Neutrophil (primary cell): ENCODE results near the gene MICAL3.

Experiments
- H3K27ac ChIP-seq: fragments of 200-600 bp; sonication (generic); 2 replicates; pipeline ENCODE4 v1.5.1; 2016; ENCODE audit warnings: mild to moderate bottlenecking, moderate library complexity
- H3K27me3 ChIP-seq: fragments of 200-600 bp; sonication (generic); 2 replicates; pipeline ENCODE4 v1.6.0; 2016; ENCODE audit warnings: mild to moderate bottlenecking
- H3K36me3 ChIP-seq: fragments of 200-600 bp; sonication (generic); 2 replicates; pipeline ENCODE4 v1.5.1; 2017
- H3K4me1 ChIP-seq, 2 experiments: fragments of 200-600 bp in 1 of 2; sonication (generic) in 1 of 2; 1 replicate in 1 of 2; 2 replicates in 1 of 2; pipeline versions ENCODE4 v1.5.1 to v1.6.1; 2013 to 2016; ENCODE audit warnings: low read depth in 1 of 2, low read length in 1 of 2, mild to moderate bottlenecking in 1 of 2, moderate library complexity in 1 of 2; ENCODE audit not compliant: control insufficient read depth in 1 of 2, insufficient read depth in 1 of 2
- H3K4me3 ChIP-seq, 2 experiments: fragments of 200-600 bp in 1 of 2; sonication (generic) in 1 of 2; 1 replicate in 1 of 2; 2 replicates in 1 of 2; pipeline ENCODE4 v1.5.1; 2013 to 2016; ENCODE audit warnings: low read depth in 1 of 2, low read length in 1 of 2, mild to moderate bottlenecking in 1 of 2, moderate library complexity in 1 of 2
- H3K9me3 ChIP-seq: fragments of 200-600 bp; sonication (generic); 2 replicates; pipeline ENCODE4 v1.5.1; 2016
- TF ChIP-seq, protein P1 (sequence below): fragments of 200-600 bp; sonication (generic); IDR thresholded peaks from 2 replicates; pipeline ENCODE4 v1.5.1; 2016; ENCODE audit warnings: antibody characterized with exemption

Gene MICAL3

DNA sequence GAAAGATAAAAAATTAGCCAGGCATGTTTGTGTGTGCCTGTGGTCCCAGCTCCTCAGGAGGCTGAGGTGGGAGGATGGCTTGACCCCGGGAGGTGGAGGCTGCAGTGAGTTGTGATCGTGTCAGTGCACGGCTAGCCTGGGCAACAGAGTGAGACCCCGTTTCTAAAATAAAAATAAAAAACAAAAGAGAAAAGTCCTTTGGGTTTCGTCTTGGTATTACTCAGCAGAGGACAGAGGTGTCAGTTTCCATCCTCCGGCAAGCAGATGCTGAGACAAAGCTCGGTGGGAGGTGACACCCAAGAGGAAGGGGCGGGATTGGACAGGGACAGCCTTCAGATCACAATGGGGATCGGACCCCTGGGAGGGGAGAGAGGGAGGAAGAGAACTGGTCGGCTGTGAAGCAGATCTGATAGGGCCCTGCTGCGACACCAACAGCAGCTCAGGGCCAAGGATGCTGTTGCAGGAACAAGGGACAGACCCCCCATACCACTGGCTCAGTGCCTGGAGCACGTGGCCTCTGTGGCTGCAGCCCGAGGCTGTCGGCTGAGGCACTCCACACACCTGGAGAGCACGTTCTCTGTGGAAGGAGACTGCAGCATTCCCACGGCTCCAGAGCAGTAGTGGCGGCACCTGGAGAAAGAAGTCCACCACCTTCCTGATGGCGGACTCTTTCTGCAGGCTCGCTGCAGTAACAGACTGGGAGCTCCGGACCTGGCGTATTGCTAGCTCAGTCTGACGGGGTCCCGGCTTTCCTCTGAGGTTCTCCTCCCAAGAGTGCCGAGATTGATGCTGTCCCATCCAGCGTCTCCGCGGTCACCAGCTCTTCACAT lies 244.9 kb downstream of the MICAL3 start:
- peaks cover 74 to 77% of the 10 kb centered on the region in 2 experiments for H3K4me1 ChIP-seq
- peaks cover 12% of the 10 kb centered on the region for H3K36me3 ChIP-seq
- no peaks in the 10 kb centered on the region for H3K9me3 ChIP-seq
- H3K27ac ChIP-seq = peak overlapping the region; percentile 100
- peak overlapping the region; percentile 9 to 75 for H3K4me3 ChIP-seq
- TF ChIP-seq, protein P1, sequence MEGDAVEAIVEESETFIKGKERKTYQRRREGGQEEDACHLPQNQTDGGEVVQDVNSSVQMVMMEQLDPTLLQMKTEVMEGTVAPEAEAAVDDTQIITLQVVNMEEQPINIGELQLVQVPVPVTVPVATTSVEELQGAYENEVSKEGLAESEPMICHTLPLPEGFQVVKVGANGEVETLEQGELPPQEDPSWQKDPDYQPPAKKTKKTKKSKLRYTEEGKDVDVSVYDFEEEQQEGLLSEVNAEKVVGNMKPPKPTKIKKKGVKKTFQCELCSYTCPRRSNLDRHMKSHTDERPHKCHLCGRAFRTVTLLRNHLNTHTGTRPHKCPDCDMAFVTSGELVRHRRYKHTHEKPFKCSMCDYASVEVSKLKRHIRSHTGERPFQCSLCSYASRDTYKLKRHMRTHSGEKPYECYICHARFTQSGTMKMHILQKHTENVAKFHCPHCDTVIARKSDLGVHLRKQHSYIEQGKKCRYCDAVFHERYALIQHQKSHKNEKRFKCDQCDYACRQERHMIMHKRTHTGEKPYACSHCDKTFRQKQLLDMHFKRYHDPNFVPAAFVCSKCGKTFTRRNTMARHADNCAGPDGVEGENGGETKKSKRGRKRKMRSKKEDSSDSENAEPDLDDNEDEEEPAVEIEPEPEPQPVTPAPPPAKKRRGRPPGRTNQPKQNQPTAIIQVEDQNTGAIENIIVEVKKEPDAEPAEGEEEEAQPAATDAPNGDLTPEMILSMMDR = no peak
- no peaks in the 10 kb centered on the region for H3K27me3 ChIP-seq

DNA sequence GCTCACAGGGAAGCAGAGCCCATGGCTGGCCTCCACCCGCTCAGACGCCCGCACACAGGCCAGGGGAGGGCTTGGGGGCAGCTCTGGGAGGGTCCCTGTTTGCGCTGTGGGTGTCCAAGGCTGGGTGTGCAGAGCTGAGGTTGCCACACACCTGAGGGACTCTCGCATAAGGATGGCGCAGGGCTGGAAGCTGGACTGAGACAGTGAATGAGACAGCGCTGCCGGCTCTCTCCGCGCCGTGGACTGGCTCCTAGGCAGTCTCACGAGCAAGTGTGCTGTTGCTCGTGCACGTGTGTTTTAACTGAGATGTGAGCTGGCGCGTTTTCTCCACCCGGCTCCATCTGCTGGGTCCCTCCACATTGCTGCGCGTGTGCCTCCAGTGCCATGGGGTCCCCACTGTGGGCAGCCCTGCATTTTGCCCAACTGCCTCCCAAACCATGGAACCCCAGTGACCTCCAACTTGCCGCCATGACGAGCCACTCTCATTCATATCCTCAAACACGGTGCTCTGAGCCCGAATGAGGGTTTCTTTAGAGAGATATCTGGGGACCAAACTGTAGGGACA lies 245.9 kb downstream of the MICAL3 start:
- Histone ChIP-seq H3K27ac (peak overlapping the region; percentile 100), H3K4me1 (peaks cover 75 to 78% of the 10 kb centered on the region in 2 experiments), H3K36me3 (peaks cover 11% of the 10 kb centered on the region), H3K27me3 (no peaks in the 10 kb centered on the region), H3K9me3 (no peaks in the 10 kb centered on the region), H3K4me3 (peak overlapping the region; percentile 75 to 76)
- TF ChIP-seq, protein P1 = no peak

DNA sequence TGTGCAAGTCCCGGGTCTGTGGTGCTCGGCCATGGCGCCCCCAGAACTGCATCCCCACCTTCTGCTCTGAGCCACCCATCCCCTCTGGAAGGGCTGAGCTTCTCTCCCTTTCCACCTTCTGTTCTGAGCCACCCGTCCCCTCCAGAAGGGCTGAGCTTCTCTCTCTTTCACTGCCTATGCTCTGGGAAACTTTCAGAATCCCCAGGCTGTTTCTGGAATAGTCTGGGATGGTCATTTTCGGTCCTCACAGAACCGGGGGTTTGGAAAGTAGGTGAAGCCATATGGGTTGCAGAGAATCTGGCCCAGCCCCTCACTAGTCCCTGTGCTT lies 246.7 kb downstream of the MICAL3 start:
- H3K27me3 ChIP-seq = no peaks in the 10 kb centered on the region
- TF ChIP-seq, protein P1 = no peak
- H3K4me3 ChIP-seq = peak overlapping the region; percentile 75 to 76
- peaks cover 79 to 83% of the 10 kb centered on the region in 2 experiments for H3K4me1 ChIP-seq
- H3K9me3 ChIP-seq = no peaks in the 10 kb centered on the region
- H3K27ac ChIP-seq = peak overlapping the region; percentile 100
- peaks cover 7% of the 10 kb centered on the region for H3K36me3 ChIP-seq

DNA sequence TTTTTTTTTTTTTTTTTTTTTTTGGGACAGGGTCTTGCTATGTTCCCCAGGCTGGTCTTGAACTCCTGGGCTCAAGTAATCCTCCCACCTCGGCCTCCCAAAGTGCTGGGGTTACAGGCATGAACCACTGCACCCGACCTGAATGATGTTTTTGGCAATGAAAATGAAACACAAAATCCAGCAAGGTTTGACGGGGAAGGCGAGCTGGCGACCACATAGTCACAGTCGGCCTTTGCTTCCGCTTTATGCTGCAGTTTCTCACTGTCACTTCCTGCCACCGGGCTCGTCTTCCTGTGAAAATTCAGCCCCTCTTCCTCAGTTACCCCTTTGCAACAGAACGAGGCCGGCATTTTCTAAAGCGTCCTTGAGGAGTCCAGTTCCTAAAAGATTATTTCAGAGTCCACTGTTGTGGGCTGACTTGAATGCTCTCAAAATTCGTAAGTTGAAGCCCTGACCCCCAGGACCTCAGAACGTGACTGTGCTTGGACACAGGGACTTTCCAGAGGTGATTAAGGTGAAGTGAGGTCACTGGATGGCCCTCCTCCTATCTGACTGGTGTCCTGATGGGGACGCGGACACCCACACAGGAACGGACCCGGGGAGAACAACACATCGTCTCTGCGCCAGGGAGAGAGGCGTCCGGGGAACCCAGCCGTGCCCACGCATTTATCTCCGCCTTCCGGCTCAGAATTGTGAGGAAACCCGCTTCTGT lies 247.2 kb downstream of the MICAL3 start:
- H3K27me3 ChIP-seq = no peaks in the 10 kb centered on the region
- H3K9me3 ChIP-seq = no peaks in the 10 kb centered on the region
- peak overlapping the region; percentile 100 for H3K27ac ChIP-seq
- peak overlapping the region; percentile 75 to 76 for H3K4me3 ChIP-seq
- TF ChIP-seq, protein P1 = peak; percentile 19
- H3K4me1 ChIP-seq = peaks cover 79 to 83% of the 10 kb centered on the region in 2 experiments
- peaks cover 12% of the 10 kb centered on the region for H3K36me3 ChIP-seq

DNA sequence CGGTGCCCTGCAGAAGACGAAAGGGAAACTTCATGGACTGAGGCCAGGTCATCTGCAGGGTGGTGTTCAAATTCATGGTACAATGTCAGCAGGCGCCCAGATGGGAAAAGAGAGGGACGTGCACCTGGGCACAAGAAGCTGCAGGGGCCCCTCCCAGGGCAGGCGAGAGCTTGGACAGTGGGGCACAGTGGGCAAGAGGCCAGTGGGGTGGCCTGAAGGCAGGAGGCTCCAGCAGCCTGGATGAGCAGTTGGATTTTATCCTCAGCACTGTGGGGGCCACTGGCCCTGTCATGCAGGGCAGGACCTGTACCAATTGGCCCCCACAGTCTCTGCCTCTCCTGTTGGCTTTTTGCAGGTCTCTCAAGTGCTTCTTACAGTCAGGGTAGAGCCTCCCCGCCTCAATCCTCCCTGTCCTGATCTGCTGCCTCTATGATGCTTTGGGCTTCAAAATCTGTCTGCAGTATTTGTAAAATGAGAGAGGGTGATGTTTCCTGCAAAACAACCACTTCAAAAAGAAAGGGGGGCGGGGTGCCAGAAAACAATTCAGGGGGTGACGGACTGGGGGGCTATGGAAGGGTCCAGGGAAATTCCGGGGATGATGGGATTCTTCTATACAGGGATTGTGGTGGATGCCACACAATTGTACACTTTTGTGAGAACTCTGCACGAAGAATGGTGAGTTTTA lies 248.4 kb downstream of the MICAL3 start:
- Histone ChIP-seq H3K4me3 (peak overlapping the region; percentile 75 to 87), H3K36me3 (peaks cover 17% of the 10 kb centered on the region), H3K27me3 (no peaks in the 10 kb centered on the region), H3K27ac (peak overlapping the region; percentile 100), H3K9me3 (no peaks in the 10 kb centered on the region), H3K4me1 (peaks cover 79 to 83% of the 10 kb centered on the region in 2 experiments)
- TF ChIP-seq, protein P1 = no peak
